Fibroblast of villous mesenchyme (primary cell): Measurements from ENCODE around the gene KANSL3. TPM values are rescaled to one million over a fixed set of nuclear protein-coding genes. Genes with fewer than 3 reads are reported as not detected.
A peak's percentile ranks its signal among the peaks of the same experiment; 100 is the strongest.

Experiments used
- DNase-seq: peaks from one replicate; pipeline ENCODE4 v3.0.0-alpha.2; 2010; ENCODE audit warnings: low read depth
- H3K4me3 ChIP-seq: 2 replicates; pipeline ENCODE4 v1.5.1; 2011; ENCODE audit warnings: low read depth, mild to moderate bottlenecking, low read length
- total RNA-seq: library from RNA; depleted of rRNA; stranded (reverse); fragments of >200 nt; gene quantifications from 2 replicates; pipeline ENCODE4 v1.2.3, GENCODE V29; 2012
- TF ChIP-seq, protein P1 (sequence below): IDR thresholded peaks from 2 replicates; pipeline ENCODE4 v1.5.1; 2012; ENCODE audit warnings: low read depth, mild to moderate bottlenecking, low read length; ENCODE audit not compliant: insufficient read depth

Gene KANSL3
- total RNA-seq, 1 donor: 35.4 TPM

DNA sequence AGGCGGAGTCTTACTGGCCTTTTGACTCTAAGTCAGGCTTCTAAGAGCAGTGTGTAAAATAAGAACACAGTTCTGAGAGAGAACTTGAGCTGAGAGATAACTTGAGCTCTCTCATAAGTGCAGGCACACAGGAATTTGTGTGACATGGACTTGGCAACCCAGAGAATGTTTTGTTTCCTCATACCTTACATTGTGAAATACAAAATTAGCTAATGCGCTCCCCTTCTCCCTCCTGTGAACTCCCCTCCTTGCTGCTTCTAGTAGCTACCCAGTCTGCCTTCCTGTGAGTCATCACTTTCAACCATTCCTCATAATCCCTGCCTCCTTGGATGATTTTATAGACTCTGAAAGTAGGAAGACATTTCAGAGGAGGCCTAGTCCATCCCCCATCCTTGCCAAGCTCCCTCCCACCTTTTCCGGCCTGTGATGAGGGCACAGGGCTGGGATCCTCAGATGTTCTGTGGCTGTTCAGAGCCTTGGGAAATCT, 27.0 kb upstream of the KANSL3 start:
- TF ChIP-seq, protein P1, sequence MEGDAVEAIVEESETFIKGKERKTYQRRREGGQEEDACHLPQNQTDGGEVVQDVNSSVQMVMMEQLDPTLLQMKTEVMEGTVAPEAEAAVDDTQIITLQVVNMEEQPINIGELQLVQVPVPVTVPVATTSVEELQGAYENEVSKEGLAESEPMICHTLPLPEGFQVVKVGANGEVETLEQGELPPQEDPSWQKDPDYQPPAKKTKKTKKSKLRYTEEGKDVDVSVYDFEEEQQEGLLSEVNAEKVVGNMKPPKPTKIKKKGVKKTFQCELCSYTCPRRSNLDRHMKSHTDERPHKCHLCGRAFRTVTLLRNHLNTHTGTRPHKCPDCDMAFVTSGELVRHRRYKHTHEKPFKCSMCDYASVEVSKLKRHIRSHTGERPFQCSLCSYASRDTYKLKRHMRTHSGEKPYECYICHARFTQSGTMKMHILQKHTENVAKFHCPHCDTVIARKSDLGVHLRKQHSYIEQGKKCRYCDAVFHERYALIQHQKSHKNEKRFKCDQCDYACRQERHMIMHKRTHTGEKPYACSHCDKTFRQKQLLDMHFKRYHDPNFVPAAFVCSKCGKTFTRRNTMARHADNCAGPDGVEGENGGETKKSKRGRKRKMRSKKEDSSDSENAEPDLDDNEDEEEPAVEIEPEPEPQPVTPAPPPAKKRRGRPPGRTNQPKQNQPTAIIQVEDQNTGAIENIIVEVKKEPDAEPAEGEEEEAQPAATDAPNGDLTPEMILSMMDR: no peak
- no peak overlapping the region for H3K4me3 ChIP-seq
- DNase-seq: peak; percentile 99

DNA sequence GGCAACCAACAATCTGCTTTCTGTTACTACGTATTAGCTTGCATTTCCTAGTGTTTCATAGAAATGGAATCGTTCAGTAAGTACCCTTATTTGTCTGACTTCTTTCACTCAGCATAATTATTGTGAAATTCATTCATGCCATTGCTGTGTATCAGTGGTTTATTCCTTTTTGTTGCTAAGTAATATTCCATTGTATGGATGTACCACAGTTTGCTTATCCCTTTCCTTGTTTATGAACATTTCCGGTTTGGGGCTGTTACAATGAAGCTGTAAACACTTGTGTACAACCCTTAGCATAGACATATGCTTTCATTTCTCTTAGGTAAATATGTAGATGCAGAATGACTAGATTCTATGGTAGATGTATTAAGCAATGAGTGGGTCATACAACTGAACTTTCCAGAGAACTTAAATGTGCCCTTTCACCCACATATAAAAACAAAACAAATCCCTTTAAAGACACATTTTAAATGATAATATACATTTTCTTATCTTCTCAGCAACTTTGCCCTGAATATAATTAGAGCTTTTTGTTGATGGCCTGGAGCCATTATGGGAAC, 26.3 kb upstream of the KANSL3 start:
- H3K4me3 ChIP-seq: no peak overlapping the region
- peak; percentile 22 for DNase-seq

DNA sequence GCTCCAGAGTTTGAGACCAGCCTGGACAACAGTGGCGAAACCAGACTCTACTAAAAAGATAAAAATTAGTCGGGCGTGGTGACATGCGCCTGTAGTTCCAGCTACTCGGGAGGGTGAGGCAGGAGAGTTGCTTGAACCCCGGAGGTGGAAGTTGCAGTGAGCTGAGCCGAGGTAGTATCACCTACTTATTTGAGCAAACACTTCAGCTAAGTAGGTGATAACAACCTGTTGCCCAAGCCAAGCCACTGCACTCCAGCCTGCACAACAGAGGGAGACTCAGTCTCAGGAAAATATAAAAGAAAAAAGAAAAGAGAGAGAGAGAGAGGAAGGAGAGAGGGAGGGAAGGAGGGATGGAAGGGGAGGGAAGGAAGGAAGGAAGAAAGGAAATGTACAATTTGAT, 25.7 kb upstream of the KANSL3 start:
- TF ChIP-seq, protein P1: no peak
- no peak for DNase-seq
- no peak overlapping the region for H3K4me3 ChIP-seq

More for the DNA sequence above, 26.3 kb upstream of the KANSL3 start:
- TF ChIP-seq, protein P1: no peak

DNA sequence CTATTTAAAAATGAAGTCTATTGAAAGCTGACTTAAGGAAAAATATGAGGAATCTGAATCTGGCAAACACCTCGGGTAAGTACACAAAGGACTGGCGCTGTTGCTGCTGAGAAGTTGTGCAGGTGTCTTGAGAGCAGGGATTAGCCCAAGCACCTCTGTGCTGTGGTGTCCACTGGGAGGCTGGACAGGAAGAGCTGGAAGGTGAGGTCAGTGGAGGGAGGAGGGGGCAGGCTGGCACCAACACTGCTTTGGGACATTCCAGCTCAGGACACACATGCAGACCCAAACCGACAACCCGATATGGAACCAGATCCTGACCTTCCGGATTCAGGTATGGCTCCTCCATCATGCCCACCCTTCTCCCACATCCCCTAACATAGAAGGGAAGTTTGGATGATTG, 25.1 kb upstream of the KANSL3 start:
- TF ChIP-seq, protein P1: no peak
- no peak overlapping the region for H3K4me3 ChIP-seq
- no peak for DNase-seq

DNA sequence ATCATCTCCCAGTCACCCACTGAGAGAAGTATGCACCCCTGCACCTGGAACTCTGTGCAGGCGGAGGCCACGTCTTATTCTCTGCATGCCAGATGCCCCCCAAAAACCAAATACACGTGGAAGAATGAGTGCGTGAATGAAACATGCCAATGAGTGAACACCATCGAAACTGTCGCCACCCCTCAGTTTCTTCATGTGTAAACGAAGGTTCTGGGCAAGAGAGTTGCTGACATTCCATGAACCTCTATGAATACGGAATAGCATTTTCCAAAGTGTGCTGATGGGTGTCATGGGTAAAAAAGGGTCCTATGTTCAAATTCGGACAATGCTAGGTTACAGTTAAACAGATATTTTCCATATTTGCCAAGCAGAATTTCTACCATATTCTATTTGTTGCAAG, 24.2 kb upstream of the KANSL3 start:
- DNase-seq: no peak
- H3K4me3 ChIP-seq: no peak overlapping the region
- TF ChIP-seq, protein P1: no peak

DNA sequence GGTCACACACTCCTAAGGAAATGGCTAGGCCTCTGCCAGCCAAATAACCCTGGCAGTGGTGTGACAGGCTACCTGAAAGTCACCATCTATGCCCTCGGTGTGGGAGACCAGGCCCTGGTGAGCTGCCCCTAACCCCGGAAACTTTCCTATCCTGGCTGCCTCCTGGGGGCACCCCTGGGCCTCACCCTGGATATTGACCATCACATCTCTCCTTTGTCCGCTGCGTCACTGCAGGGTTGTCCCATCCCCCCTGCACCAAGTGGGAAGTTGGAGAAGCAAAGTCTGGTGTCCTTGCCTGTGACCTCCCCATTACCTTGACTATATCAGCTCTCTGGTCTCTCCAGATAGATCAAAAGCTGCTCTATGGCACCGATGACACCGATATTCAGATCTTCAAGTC, 23.2 kb upstream of the KANSL3 start:
- DNase-seq: no peak
- TF ChIP-seq, protein P1: no peak
- H3K4me3 ChIP-seq: no peak overlapping the region

DNA sequence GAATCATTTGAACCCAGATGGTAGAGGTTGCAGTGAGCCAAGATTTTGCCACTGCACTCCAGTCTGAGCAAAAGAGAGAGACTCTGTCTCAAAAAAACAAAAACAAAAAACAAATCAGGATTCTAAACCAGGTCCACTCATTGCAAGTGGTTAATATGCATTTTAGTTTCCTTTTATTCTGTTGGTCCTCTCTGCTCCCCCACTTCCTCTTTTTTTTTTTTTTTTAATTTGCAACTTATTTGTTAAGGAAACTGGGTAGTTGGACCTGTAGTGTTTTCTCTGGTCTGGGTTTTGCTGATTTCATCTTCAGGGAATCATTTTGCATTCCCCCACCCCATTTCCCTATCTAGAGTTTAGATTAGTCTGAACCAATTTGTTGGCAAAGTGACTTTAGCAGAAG, 18.4 kb upstream of the KANSL3 start:
- H3K4me3 ChIP-seq: no peak overlapping the region
- TF ChIP-seq, protein P1: no peak
- no peak for DNase-seq
